Measurements from ENCODE around the gene GLI3.

GRCh38 chr7:42077271-42078135, 159.5 kb downstream of the GLI3 start:
- TF ChIP-seq, protein P1, sequence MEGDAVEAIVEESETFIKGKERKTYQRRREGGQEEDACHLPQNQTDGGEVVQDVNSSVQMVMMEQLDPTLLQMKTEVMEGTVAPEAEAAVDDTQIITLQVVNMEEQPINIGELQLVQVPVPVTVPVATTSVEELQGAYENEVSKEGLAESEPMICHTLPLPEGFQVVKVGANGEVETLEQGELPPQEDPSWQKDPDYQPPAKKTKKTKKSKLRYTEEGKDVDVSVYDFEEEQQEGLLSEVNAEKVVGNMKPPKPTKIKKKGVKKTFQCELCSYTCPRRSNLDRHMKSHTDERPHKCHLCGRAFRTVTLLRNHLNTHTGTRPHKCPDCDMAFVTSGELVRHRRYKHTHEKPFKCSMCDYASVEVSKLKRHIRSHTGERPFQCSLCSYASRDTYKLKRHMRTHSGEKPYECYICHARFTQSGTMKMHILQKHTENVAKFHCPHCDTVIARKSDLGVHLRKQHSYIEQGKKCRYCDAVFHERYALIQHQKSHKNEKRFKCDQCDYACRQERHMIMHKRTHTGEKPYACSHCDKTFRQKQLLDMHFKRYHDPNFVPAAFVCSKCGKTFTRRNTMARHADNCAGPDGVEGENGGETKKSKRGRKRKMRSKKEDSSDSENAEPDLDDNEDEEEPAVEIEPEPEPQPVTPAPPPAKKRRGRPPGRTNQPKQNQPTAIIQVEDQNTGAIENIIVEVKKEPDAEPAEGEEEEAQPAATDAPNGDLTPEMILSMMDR (IDR thresholded peaks at IDR 0.05; ENCODE audit: low read depth, low read length): no peak
- no peak for TF ChIP-seq EZH2phosphoT487 (IDR thresholded peaks at IDR 0.05; ENCODE audit: low read depth)

All from OCI-LY3 (cell line).